HL-60 (cell line): ENCODE results near the gene HADH.

Experiments used
- DNase-seq, 2 experiments: peaks; one replicate each; pipeline ENCODE4 v3.0.0-alpha.2; 2010 to 2020; ENCODE audit warnings: low read depth in 1 of 2, low spot score in 1 of 2
- H3K27ac ChIP-seq: fragments of 250-450 bp; sonication (Bioruptor Pico); replicated peaks from 2 replicates; pipeline ENCODE4 v1.5.1; 2020; ENCODE audit warnings: mild to moderate bottlenecking, moderate library complexity
- H3K27me3 ChIP-seq: fragments of 250-450 bp; sonication (Bioruptor Pico); 2 replicates; pipeline ENCODE4 v1.5.1; 2021; ENCODE audit warnings: mild to moderate bottlenecking, moderate library complexity; ENCODE audit not compliant: insufficient read depth, poor library complexity, severe bottlenecking
- H3K4me3 ChIP-seq: replicated peaks from 2 replicates; pipeline ENCODE4 v1.5.1; 2011; ENCODE audit warnings: mild to moderate bottlenecking, control low read depth, low read length; ENCODE audit not compliant: insufficient read depth
- CTCF ChIP-seq: IDR thresholded peaks from one replicate; pipeline ENCODE4 v1.5.1; 2011; ENCODE audit warnings: low read length, control low read depth, inconsistent platforms; ENCODE audit not compliant: insufficient read depth
- GABPA ChIP-seq: IDR thresholded peaks from 2 replicates; pipeline ENCODE4 v1.6.1; 2012; ENCODE audit warnings: low read depth
- POLR2AphosphoS5 ChIP-seq: IDR thresholded peaks from 2 replicates; pipeline ENCODE4 v1.6.1; 2012; ENCODE audit warnings: low read depth
- SPI1 ChIP-seq: IDR thresholded peaks from 2 replicates; pipeline ENCODE4 v1.6.1; 2012; ENCODE audit warnings: low read depth, mild to moderate bottlenecking, borderline replicate concordance
- TF ChIP-seq, protein P1 (sequence below): IDR thresholded peaks from 2 replicates; pipeline ENCODE4 v1.6.1; 2012; ENCODE audit warnings: low read depth; ENCODE audit not compliant: insufficient replicate concordance

Gene HADH

GRCh38 chr4:108029731-108030130 lies 40.0 kb downstream of the HADH start:
- Histone ChIP-seq H3K27ac (no peak overlapping the region), H3K4me3 (no peak overlapping the region), H3K27me3 (no peaks in the 10 kb centered on the region)
- TF ChIP-seq CTCF (no peak), POLR2AphosphoS5 (no peak), GABPA (no peak), SPI1 (no peak)
- no peak for DNase-seq

- peak; percentile 2 to 49 for DNase-seq
- TF ChIP-seq POLR2AphosphoS5 (no peak), GABPA (no peak), CTCF (no peak), SPI1 (no peak)
- TF ChIP-seq, protein P1, sequence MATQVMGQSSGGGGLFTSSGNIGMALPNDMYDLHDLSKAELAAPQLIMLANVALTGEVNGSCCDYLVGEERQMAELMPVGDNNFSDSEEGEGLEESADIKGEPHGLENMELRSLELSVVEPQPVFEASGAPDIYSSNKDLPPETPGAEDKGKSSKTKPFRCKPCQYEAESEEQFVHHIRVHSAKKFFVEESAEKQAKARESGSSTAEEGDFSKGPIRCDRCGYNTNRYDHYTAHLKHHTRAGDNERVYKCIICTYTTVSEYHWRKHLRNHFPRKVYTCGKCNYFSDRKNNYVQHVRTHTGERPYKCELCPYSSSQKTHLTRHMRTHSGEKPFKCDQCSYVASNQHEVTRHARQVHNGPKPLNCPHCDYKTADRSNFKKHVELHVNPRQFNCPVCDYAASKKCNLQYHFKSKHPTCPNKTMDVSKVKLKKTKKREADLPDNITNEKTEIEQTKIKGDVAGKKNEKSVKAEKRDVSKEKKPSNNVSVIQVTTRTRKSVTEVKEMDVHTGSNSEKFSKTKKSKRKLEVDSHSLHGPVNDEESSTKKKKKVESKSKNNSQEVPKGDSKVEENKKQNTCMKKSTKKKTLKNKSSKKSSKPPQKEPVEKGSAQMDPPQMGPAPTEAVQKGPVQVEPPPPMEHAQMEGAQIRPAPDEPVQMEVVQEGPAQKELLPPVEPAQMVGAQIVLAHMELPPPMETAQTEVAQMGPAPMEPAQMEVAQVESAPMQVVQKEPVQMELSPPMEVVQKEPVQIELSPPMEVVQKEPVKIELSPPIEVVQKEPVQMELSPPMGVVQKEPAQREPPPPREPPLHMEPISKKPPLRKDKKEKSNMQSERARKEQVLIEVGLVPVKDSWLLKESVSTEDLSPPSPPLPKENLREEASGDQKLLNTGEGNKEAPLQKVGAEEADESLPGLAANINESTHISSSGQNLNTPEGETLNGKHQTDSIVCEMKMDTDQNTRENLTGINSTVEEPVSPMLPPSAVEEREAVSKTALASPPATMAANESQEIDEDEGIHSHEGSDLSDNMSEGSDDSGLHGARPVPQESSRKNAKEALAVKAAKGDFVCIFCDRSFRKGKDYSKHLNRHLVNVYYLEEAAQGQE = no peak
- no peak overlapping the region for H3K4me3 ChIP-seq
- no peaks in the 10 kb centered on the region for H3K27me3 ChIP-seq
- no peak overlapping the region for H3K27ac ChIP-seq
These were observed 40.6 kb downstream of the HADH start for GRCh38 chr4:108030332-108030731.

- TF ChIP-seq, protein P1 = no peak
- TF ChIP-seq POLR2AphosphoS5 = no peak
- TF ChIP-seq SPI1 = no peak
- no peak for TF ChIP-seq CTCF
- no peak for TF ChIP-seq GABPA
- Histone ChIP-seq H3K27me3 (no peaks in the 10 kb centered on the region), H3K4me3 (no peak overlapping the region), H3K27ac (no peak overlapping the region)
- DNase-seq = no peak
These were observed 41.9 kb downstream of the HADH start for GRCh38 chr4:108031427-108032083.

DNA sequence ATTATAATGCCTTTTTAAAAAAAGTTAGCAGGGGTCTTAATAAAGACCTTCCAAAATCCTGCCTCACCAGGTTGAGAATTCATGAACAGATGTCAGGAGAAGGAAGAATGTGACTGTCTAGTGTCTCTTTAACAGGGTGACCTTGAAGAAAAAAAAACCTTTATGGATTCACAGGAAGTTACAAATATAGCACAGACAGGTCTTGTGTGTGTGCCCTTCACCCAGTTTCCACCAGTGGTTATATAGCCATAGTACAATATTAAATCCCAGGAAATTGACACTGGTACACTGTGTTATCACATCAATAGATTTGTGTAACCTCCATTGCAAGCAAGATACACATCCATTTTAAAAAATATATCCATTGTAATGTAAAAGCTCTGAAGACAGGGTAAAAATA lies 43.7 kb downstream of the HADH start:
- no peaks in the 10 kb centered on the region for H3K27me3 ChIP-seq
- H3K4me3 ChIP-seq = no peak overlapping the region
- DNase-seq = no peak
- TF ChIP-seq, protein P1 = no peak
- TF ChIP-seq POLR2AphosphoS5 (no peak), GABPA (no peak), CTCF (no peak), SPI1 (no peak)
- no peak overlapping the region for H3K27ac ChIP-seq
